Measurements from ENCODE around the gene TNNT1.

DNA sequence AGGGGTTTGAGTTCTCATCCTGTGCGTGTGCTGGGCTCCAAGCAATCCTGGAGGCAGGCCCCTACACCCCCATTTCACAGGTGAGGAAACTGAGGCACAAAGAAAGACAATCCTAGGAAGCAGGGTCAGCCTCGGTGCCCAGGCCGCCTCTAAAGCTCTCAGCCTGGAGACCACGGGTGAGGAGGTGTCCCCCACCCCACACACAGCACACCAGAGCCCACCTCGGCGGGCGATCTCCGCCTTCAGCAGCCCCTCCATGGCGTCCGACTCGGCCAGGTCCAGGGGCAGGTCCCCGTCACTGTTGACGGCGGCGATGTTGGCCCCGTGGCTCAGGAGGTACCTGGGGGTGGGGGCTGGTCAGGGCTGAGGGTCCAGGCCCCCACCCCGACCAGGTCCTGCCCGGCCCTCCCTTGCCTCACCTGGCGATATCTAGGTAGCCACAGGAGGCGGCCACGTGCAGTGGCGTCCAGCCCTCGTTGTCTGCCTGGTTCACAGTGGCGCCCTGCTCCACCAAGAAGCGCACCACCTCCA, 36.7 kb downstream of the TNNT1 start:
- no peak for TF ChIP-seq RAD21 (conservative IDR thresholded peaks at IDR 0.05 in 1 of 2, IDR thresholded peaks at IDR 0.05 in 1 of 2)
- TF ChIP-seq PHF8 (IDR thresholded peaks at IDR 0.05; ENCODE audit: borderline replicate concordance, low read depth) = no peak
- no peak for TF ChIP-seq FOSB (CRISPR knock-in tag; IDR thresholded peaks at IDR 0.05)
- TF ChIP-seq EHMT2 (IDR thresholded peaks at IDR 0.05; ENCODE audit: low read depth) = no peak
- no peak for TF ChIP-seq SREBF2 (IDR thresholded peaks at IDR 0.05)
- no peak for TF ChIP-seq EP300 (IDR thresholded peaks at IDR 0.05)
- no peak for TF ChIP-seq RARB (CRISPR knock-in tag; IDR thresholded peaks at IDR 0.05)
- TF ChIP-seq ZFP36 (IDR thresholded peaks at IDR 0.05; ENCODE audit: borderline replicate concordance, partially characterized antibody) = no peak
- TF ChIP-seq FOSL2 (IDR thresholded peaks at IDR 0.05) = no peak
- no peak for TF ChIP-seq FOSL2 (CRISPR knock-in tag; IDR thresholded peaks at IDR 0.05)
- no peak for TF ChIP-seq POLR2A (IDR thresholded peaks at IDR 0.05; ENCODE audit: low read length)
- TF ChIP-seq, protein P1, sequence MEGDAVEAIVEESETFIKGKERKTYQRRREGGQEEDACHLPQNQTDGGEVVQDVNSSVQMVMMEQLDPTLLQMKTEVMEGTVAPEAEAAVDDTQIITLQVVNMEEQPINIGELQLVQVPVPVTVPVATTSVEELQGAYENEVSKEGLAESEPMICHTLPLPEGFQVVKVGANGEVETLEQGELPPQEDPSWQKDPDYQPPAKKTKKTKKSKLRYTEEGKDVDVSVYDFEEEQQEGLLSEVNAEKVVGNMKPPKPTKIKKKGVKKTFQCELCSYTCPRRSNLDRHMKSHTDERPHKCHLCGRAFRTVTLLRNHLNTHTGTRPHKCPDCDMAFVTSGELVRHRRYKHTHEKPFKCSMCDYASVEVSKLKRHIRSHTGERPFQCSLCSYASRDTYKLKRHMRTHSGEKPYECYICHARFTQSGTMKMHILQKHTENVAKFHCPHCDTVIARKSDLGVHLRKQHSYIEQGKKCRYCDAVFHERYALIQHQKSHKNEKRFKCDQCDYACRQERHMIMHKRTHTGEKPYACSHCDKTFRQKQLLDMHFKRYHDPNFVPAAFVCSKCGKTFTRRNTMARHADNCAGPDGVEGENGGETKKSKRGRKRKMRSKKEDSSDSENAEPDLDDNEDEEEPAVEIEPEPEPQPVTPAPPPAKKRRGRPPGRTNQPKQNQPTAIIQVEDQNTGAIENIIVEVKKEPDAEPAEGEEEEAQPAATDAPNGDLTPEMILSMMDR (IDR thresholded peaks at IDR 0.05) = no peak
- no peak for TF ChIP-seq RCOR1 (IDR thresholded peaks at IDR 0.05; ENCODE audit: low read depth, low read length)

All from A549 (cell line).